ENCODE results near the gene HOXA5. TPM values are rescaled to one million over a fixed set of nuclear protein-coding genes. Genes with fewer than 3 reads are reported as not detected.

The HOXA5 gene
- total and polyA plus RNA-seq, 2 donors (not counting 3 experiments of a cell fraction or from before 2014, with no cell fraction given): 18.6 to 18.8 TPM

DNA sequence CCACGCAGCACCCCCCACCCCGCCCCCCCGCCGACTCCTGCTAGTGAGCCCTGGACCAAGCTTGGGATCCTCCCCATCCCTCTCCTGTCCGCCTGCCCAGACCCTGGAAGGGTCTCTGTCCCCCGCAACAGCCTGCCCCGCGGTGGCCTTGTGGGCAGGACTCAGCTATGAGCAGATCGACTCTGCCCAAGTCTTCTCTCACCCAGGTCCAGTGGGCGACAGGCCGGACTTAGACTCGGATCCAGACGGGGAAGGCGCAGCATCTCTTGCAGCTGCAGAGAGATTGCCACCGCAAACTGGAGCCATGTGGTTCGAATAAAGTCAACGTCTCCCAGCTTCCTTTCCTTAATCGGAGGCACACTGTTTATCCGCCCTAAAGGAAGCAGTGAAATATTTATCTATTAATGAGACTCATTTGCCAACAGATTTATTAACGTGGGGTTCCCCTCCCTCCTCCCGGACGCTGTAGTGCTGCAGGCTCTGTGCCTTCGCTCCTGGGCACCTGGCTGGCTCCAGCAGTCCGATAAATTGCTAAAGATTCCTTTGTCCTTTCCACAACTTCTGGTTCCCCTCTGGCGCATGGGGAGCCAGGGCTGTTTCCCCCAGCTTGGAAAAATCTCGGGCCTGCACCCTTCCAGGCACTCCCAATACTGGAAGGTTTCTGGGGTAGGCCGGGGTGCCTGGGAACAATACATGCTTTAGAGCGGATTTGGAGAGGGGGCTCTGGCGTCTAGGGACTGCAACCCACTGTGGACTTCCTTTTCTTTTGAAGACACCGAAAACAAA lies 13.6 kb upstream of the HOXA5 start:
- H3K4me1 ChIP-seq (ENCODE audit: control insufficient read depth, extremely low read depth, insufficient read depth, low read length): peaks cover 72% of the 10 kb centered on the region
- dilution Hi-C loops (cut with MboI; ENCODE audit: extremely low pct_ligation_motif_present, low sequenced_read_pairs) (loop anchor here (25.0 kb wide), 1 partner anchor 970 kb away; no protein-coding TSS in a partner anchor), intact Hi-C loops (cut with micrococcal nuclease) (loop anchor here (5.0 kb wide), 1 partner anchor 1000 kb away; no protein-coding TSS in a partner anchor)
- peak overlapping the region; percentile 69 for H3K27ac ChIP-seq (ENCODE audit: insufficient read depth, low read depth, low read length)
- H3K4me2 ChIP-seq (ENCODE audit: insufficient read depth, low read length): peak overlapping the region; percentile 74
- BruUV-seq (replicated peaks): no TSS peak
- H3K36me3 ChIP-seq (ENCODE audit: control insufficient read depth in 2 of 2, extremely low read depth in 1 of 2, insufficient read depth in 2 of 2, low read length in 2 of 2): no peaks in the 10 kb centered on the region
- H3K9me3 ChIP-seq (replicated peaks; ENCODE audit: control insufficient read depth, insufficient read depth, low read length): no peaks in the 10 kb centered on the region
- FAIRE-seq: peak; percentile 59
- peak overlapping the region in 2 of 3 experiments; percentile 34 to 60 for H3K4me3 ChIP-seq (replicated peaks in 1 of 3; ENCODE audit: insufficient read depth in 1 of 3, low read depth in 1 of 3, low read length in 3 of 3)
- no peaks in the 10 kb centered on the region for H3K9me1 ChIP-seq (replicated peaks; ENCODE audit: control insufficient read depth, extremely low read depth, insufficient read depth, low read length)
- H3K27me3 ChIP-seq (ENCODE audit: control insufficient read depth in 2 of 2, insufficient read depth in 2 of 2, low read length in 2 of 2): no peaks in the 10 kb centered on the region
- H2AFZ ChIP-seq (ENCODE audit: low read depth, low read length): peak overlapping the region; percentile 15
- peak overlapping the region; percentile 78 for H3K9ac ChIP-seq (replicated peaks; ENCODE audit: extremely low read depth, insufficient read depth, low read length)
- ChIA-PET POLR2A (interaction anchor here (0.5 to 1.7 kb wide), 3 partner anchors 11 to 957 kb away, joined by 3 to 5 read pairs (median 4); no protein-coding TSS in a partner anchor), CTCF (interaction anchor here (0.6 to 4.1 kb wide), 18 partner anchors 8 to 1066 kb away, joined by 3 to 48 read pairs (median 4); partner anchors contain the start of genes HOXA10 and HOXA5)
- DNase-seq (ENCODE audit: low read depth, low spot score): peak; percentile 72
- H4K20me1 ChIP-seq (replicated peaks; ENCODE audit: control insufficient read depth, extremely low read depth, insufficient read depth, low read length): no peaks in the 10 kb centered on the region
- peaks cover 77% of the 10 kb centered on the region for H3K79me2 ChIP-seq (ENCODE audit: control insufficient read depth, insufficient read depth, low read length)
- no peak for TF ChIP-seq GATA2 (IDR thresholded peaks at IDR 0.05; ENCODE audit: insufficient read depth, insufficient read length, low read depth, low read length)
- no peak for TF ChIP-seq JUN (IDR thresholded peaks at IDR 0.05; ENCODE audit: borderline replicate concordance, insufficient read depth, insufficient read length, low read depth)
- no peak for TF ChIP-seq MYC (IDR thresholded peaks at IDR 0.05; ENCODE audit: low read depth, low read length)
- TF ChIP-seq, protein P1, sequence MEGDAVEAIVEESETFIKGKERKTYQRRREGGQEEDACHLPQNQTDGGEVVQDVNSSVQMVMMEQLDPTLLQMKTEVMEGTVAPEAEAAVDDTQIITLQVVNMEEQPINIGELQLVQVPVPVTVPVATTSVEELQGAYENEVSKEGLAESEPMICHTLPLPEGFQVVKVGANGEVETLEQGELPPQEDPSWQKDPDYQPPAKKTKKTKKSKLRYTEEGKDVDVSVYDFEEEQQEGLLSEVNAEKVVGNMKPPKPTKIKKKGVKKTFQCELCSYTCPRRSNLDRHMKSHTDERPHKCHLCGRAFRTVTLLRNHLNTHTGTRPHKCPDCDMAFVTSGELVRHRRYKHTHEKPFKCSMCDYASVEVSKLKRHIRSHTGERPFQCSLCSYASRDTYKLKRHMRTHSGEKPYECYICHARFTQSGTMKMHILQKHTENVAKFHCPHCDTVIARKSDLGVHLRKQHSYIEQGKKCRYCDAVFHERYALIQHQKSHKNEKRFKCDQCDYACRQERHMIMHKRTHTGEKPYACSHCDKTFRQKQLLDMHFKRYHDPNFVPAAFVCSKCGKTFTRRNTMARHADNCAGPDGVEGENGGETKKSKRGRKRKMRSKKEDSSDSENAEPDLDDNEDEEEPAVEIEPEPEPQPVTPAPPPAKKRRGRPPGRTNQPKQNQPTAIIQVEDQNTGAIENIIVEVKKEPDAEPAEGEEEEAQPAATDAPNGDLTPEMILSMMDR (IDR thresholded peaks at IDR 0.05; ENCODE audit: extremely low read depth in 1 of 2, insufficient read depth in 1 of 2, low read depth in 1 of 2, low read length in 2 of 2): no peak
- TF ChIP-seq POLR2A (IDR thresholded peaks at IDR 0.05; ENCODE audit: low read depth, low read length): no peak
- no peak for TF ChIP-seq FOS (IDR thresholded peaks at IDR 0.05; ENCODE audit: borderline replicate concordance, insufficient read depth, low read length)
- TF ChIP-seq EZH2 (IDR thresholded peaks at IDR 0.05; ENCODE audit: borderline replicate concordance, low read depth, low read length, severe bottlenecking): no peak
- TF ChIP-seq, protein P2, sequence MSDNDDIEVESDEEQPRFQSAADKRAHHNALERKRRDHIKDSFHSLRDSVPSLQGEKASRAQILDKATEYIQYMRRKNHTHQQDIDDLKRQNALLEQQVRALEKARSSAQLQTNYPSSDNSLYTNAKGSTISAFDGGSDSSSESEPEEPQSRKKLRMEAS (IDR thresholded peaks at IDR 0.05; ENCODE audit: insufficient read depth, insufficient read length): no peak
- TF ChIP-seq POLR2AphosphoS5 (IDR thresholded peaks at IDR 0.05; ENCODE audit: insufficient read depth, low read depth, low read length): no peak
